ENCODE measurements around the gene ERBB4.
"Not testable (repeated sequence)": the region's sequence is repeated elsewhere in the genome, so short reads cannot be mapped to it uniquely, and the experiment has no call there.

ERBB4 gene

GRCh38 chr2:212021947-212022346 lies 516.7 kb downstream of the ERBB4 start:
- DNase-seq = no peak

- DNase-seq = no peak
Measured at GRCh38 chr2:212015588-212015987, 523.0 kb downstream of the ERBB4 start.

- DNase-seq = no peak
Measured at GRCh38 chr2:212013626-212014025, 525.0 kb downstream of the ERBB4 start.

GRCh38 chr2:212010305-212010704 lies 528.3 kb downstream of the ERBB4 start:
- not testable (repeated sequence) for DNase-seq

GRCh38 chr2:212007972-212008371 lies 530.6 kb downstream of the ERBB4 start:
- no peak for DNase-seq

- DNase-seq = peak in 15 of 56 donors; percentile 0 to 39 (median 11)
Measured at GRCh38 chr2:212005085-212005671, 533.4 kb downstream of the ERBB4 start.

GRCh38 chr2:212001325-212001724 lies 537.3 kb downstream of the ERBB4 start:
- no peak for DNase-seq

- DNase-seq = no peak
Measured at GRCh38 chr2:211996857-211997256, 541.7 kb downstream of the ERBB4 start.

GRCh38 chr2:211994806-211995205 lies 543.8 kb downstream of the ERBB4 start:
- DNase-seq = no peak

- no peak for DNase-seq
Measured at GRCh38 chr2:211990335-211990734, 548.3 kb downstream of the ERBB4 start.

- DNase-seq = no peak
Measured at GRCh38 chr2:211986313-211986712, 552.3 kb downstream of the ERBB4 start.

- no peak for DNase-seq
Measured at GRCh38 chr2:211985393-211985792, 553.2 kb downstream of the ERBB4 start.

- no peak for DNase-seq
Measured at GRCh38 chr2:211982162-211982561, 556.4 kb downstream of the ERBB4 start.

- no peak for DNase-seq
Measured at GRCh38 chr2:211981451-211981850, 557.2 kb downstream of the ERBB4 start.

- no peak for DNase-seq
Measured at GRCh38 chr2:211976076-211976475, 562.5 kb downstream of the ERBB4 start.

GRCh38 chr2:211967234-211967633 lies 571.4 kb downstream of the ERBB4 start:
- no peak for DNase-seq

- DNase-seq = no peak
Measured at GRCh38 chr2:211963969-211964368, 574.6 kb downstream of the ERBB4 start.

- DNase-seq = no peak
Measured at GRCh38 chr2:211957799-211958198, 580.8 kb downstream of the ERBB4 start.

- DNase-seq = no peak
Measured at GRCh38 chr2:211955648-211956047, 583.0 kb downstream of the ERBB4 start.

- DNase-seq = no peak
Measured at GRCh38 chr2:211948932-211949331, 589.7 kb downstream of the ERBB4 start.

- no peak for DNase-seq
Measured at GRCh38 chr2:211946960-211947359, 591.6 kb downstream of the ERBB4 start.

- no peak for DNase-seq
Measured at GRCh38 chr2:211944572-211944971, 594.0 kb downstream of the ERBB4 start.

GRCh38 chr2:211942153-211942552 lies 596.4 kb downstream of the ERBB4 start:
- DNase-seq = no peak

- DNase-seq = no peak
Measured at GRCh38 chr2:211941216-211941747, 597.3 kb downstream of the ERBB4 start.
